OCI-LY3 (cell line): Measurements from ENCODE around the gene IQCN.

Experiments used
- CTCF ChIP-seq: fragments of 200-600, 300-600 bp; sonication (generic); IDR thresholded peaks from 2 replicates; pipeline ENCODE4 v1.5.1; 2014; ENCODE audit warnings: antibody characterized with exemption, low read length, low read depth
- EZH2phosphoT487 ChIP-seq: fragments of 200-600 bp; shearing (Covaris generic); IDR thresholded peaks from 2 replicates; pipeline ENCODE4 v1.6.1; 2018; ENCODE audit warnings: antibody characterized with exemption, mixed run types, low read depth

DNA sequence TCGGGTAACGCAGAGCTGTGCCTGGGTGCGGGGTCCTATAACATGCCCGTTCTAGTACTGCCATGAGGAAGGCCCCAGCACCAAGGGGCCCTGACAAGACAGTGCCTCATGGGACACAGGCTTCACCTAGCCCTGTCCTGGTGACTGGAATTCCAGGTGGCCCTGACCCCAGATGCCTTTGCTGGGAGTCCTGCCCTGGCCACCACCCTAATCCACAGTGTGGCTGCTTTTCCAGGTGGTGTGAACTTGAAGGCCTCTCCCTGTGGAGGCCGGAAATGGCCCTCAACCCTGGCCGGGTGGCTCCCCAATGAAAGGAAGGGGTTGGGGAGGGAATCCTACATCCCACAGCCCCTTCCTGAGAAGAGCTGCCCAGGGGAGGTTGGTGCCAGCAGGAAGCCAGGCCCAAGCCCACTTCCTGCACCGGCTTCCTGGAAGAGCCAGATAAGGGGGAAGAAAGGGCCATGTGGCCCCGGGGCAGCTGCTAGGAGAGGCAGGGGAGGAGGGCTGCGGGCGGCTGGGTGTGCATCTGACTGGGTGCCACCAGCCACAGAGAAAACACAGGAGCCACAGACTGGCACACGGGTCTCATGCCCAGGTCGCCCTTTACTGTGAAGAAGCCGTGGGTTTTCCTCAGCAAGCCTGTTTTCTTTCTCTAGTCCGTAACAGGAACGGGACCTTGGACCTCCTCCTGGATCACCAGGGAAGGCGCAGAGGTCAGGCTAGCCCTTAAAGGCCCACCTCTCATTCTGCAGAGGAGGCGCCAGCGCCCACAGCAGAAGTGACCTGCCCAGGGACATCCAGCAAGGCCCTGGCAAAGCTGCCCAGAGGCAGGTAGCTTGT lies 43.9 kb upstream of the IQCN start:
- TF ChIP-seq CTCF (no peak), EZH2phosphoT487 (no peak)
